Heart left ventricle (tissue), 16 donors: ENCODE measurements around the gene SRP68. TPM values are rescaled to one million over a fixed set of nuclear protein-coding genes. Genes with fewer than 3 reads are reported as not detected.

Experiments
- ATAC-seq, 4 donors: fragments of 200-7000 bp; cut with Tn5 transposase; one replicate each; pipeline ENCODE4 v1.9.1; 2020 to 2022; ENCODE audit warnings: moderate library complexity in 4 of 4, mild to moderate bottlenecking in 3 of 4, moderate number of reproducible peaks in 1 of 4
- DNase-seq, 5 donors: peaks; one replicate each; pipeline ENCODE4 v3.0.0-alpha.2; 2020
- H3K27ac ChIP-seq, 12 donors: fragments of 200-600 bp; sonication (generic) in 4 of 12; one replicate each; pipeline versions ENCODE4 v1.5.0 to v1.8.0; 2016 to 2022; ENCODE audit warnings: mild to moderate bottlenecking in 2 of 12
- H3K27me3 ChIP-seq, 9 donors: fragments of 200-600 bp; sonication (generic) in 2 of 9; one replicate each; pipeline versions ENCODE4 v1.5.1 to v1.8.0; 2016 to 2022; ENCODE audit warnings: mild to moderate bottlenecking in 3 of 9
- H3K36me3 ChIP-seq, 9 donors: fragments of 200-600 bp; sonication (generic) in 2 of 9; one replicate each; pipeline versions ENCODE4 v1.5.0 to v1.8.0; 2018 to 2022; ENCODE audit warnings: mild to moderate bottlenecking in 2 of 9
- H3K4me1 ChIP-seq, 12 donors: fragments of 200-600 bp; sonication (generic) in 4 of 12; one replicate each; pipeline versions ENCODE4 v1.5.0 to v1.8.0; 2016 to 2022; ENCODE audit warnings: mild to moderate bottlenecking in 3 of 12
- H3K4me3 ChIP-seq, 12 donors: fragments of 200-600 bp; sonication (generic) in 4 of 12; one replicate each; pipeline versions ENCODE4 v1.5.0 to v1.8.0; 2017 to 2022; ENCODE audit warnings: mild to moderate bottlenecking in 9 of 12, moderate library complexity in 4 of 12
- H3K9me3 ChIP-seq, 12 donors: fragments of 200-600 bp; sonication (generic) in 4 of 12; one replicate each; pipeline versions ENCODE4 v1.5.0 to v1.8.0; 2016 to 2022; ENCODE audit warnings: mild to moderate bottlenecking in 1 of 12
- POLR2A ChIP-seq, 2 donors: fragments of 450-650 bp; IDR thresholded peaks; one replicate each; pipeline ENCODE4 v1.6.1; 2017; ENCODE audit warnings: antibody characterized with exemption in 2 of 2, mild to moderate bottlenecking in 2 of 2, moderate library complexity in 2 of 2
- WGBS, 4 donors: extraction: QIAGEN DNeasy Blood & Tissue Kit in 2 of 4; methylation state at CpG; one replicate each; pipeline versions ENCODE4 v1.1.5 to v1.1.7; 2013 to 2018; 5-methylcytosine and 5-hydroxymethylcytosine counted together
- intact Hi-C, 10 donors: fragments of 100-400 bp; cut with DNase I; formaldehyde crosslinking; loops; one replicate each; pipeline versions ENCODE4 v1.11.1 to v1.14.2; 2022
- polyA plus RNA-seq, 2 donors: library from polyadenylated mRNA; stranded (reverse); fragments of 200-250 nt; gene quantifications; one replicate each; pipeline ENCODE4 v1.2.3, GENCODE V29; 2013
- total RNA-seq, 9 donors: library from RNA; depleted of rRNA in 2 of 9; stranded (reverse); fragments of >200 nt in 2 of 9; fragmentation: NEBNext Ultra II Directional in 3 of 9; extraction: Animal tissue kit (Norgen Biotek cat#: 25700) in 3 of 9; gene quantifications; one replicate each; pipeline versions ENCODE4 v1.1.0 to v1.2.4, GENCODE V29; 2016 to 2023
- TF ChIP-seq, protein P1 (sequence below), 12 donors: fragments of 200-600 bp; sonication (generic) in 4 of 12; IDR thresholded peaks; one replicate each; pipeline versions ENCODE4 v1.5.0 to v1.8.0; 2018 to 2022; ENCODE audit warnings: antibody characterized with exemption in 12 of 12, mild to moderate bottlenecking in 5 of 12
- donor health status: ischemic (EF 13 %, LVEDD 7.1; RV severe dilation, severe dysfunction).
- donor health status: healthy with polysubstance abuse.
- donor health status: DM: no; HTN: yes; CAD: no.
- donor health status: DM: no; HTN: no; CAD: no.
- donor health status: ischemic (EF 25% LVEDD 6.9; RV normal size, moderate dysfunction).
- donor health status: ischemic (EF 25% LVEDD 5.7; RV mildly dilated, moderate dysfunction).
- donor health status: healthy.
- donor health status: DM: yes; HTN: yes; CAD: no.
- donor health status: ischemic (EF 35%, LVEDD 5.7; RV mildly dilated, moderate dysfunction).
- donor health status: nonischemic (EF 11% LVEDD 7.7; RV severe dilation, severe dysfunction).
- donor health status: DM: yes; HTN: yes; CAD: no.
- donor health status: PGD.
- donor health status: ischemic (EF 29% LVEDD 5.4; RV normal size, mild dysfunction).
- donor health status: nonischemic (EF 23%, LVEDD 6.1; RV moderate dilation, normal function).

Gene SRP68
- total and polyA plus RNA-seq, 11 donors, result 26.8 to 80.0 (median 59.4) TPM

DNA sequence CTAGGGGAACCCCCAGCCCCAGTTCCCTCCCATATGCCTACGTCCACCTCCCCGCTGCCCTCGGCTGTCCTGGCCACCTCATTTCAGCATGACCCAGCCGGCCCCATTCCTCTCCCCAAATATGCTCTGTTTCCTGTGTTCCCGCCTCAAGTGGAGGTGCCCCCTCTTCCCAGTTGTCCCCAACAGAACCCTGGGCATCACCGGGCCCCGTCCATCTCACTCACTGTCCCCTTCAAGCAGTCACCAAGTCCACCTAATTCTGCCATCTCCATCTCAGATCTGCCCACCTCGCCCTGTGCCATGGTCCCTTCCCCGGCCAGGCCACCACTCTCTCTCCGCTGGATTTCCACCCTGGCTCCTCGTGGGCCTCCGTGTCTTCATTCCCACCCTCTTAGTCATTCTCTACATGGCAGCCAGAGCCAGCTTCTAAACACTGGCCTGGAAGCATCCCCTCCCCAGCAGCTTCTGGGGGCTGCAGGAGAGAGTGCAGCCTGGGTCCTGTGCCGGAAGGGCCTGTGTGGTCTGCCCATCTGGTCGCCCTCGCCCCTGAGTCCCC lies 58.9 kb downstream of the SRP68 start:
- DNase-seq, result no peak
- Histone ChIP-seq H3K27me3 (no peaks in the 10 kb centered on the region), H3K36me3 (no peaks in the 10 kb centered on the region), H3K4me1 (peaks cover 0 to 6% (median 1%) of the 10 kb centered on the region in 12 donors), H3K4me3 (no peak overlapping the region), H3K27ac (peak overlapping the region in 1 of 12 donors; percentile 6), H3K9me3 (no peaks in the 10 kb centered on the region)
- TF ChIP-seq, protein P1, sequence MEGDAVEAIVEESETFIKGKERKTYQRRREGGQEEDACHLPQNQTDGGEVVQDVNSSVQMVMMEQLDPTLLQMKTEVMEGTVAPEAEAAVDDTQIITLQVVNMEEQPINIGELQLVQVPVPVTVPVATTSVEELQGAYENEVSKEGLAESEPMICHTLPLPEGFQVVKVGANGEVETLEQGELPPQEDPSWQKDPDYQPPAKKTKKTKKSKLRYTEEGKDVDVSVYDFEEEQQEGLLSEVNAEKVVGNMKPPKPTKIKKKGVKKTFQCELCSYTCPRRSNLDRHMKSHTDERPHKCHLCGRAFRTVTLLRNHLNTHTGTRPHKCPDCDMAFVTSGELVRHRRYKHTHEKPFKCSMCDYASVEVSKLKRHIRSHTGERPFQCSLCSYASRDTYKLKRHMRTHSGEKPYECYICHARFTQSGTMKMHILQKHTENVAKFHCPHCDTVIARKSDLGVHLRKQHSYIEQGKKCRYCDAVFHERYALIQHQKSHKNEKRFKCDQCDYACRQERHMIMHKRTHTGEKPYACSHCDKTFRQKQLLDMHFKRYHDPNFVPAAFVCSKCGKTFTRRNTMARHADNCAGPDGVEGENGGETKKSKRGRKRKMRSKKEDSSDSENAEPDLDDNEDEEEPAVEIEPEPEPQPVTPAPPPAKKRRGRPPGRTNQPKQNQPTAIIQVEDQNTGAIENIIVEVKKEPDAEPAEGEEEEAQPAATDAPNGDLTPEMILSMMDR (IDR thresholded peaks at IDR 0.05), result no peak
- no peak for TF ChIP-seq POLR2A (IDR thresholded peaks at IDR 0.05)
- WGBS, 4 donors, result 77 to 82% (median 78%) methylated on average over 15 of the region's 15 CpGs
- no peak for ATAC-seq
- intact Hi-C loops, result loop anchor here in 8 of 10 donors (5.0 to 10.0 kb wide), 8 partner anchors 161 to 289 kb away; no protein-coding TSS in a partner anchor

DNA sequence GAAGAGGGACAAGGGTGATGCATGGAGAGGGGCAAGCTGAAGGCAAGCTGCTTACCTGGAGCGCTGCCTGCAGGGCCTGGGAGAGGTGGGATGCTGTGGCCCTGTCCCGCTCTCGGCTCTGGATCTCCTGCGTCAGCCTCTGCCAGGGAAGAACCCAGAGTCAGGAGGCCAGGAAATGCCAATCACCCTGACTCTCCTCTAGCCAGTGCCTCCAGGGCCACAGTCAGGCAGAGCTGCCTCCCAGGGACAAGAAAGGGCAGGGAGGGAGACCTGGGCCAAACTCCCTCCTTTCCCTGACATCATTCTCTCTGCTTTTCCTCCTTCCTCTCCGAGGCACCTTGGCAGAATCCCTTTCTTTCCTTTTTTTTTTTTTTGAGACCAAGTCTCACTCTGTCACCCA lies 60.4 kb downstream of the SRP68 start:
- Histone ChIP-seq H3K4me1 (peaks cover 0 to 6% (median 1%) of the 10 kb centered on the region in 12 donors), H3K27me3 (no peaks in the 10 kb centered on the region), H3K36me3 (no peaks in the 10 kb centered on the region), H3K27ac (no peak overlapping the region), H3K4me3 (no peak overlapping the region), H3K9me3 (no peaks in the 10 kb centered on the region)
- 80 to 88% (median 83%) methylated on average over 5 of the region's 5 CpGs for WGBS, 4 donors
- DNase-seq, result no peak
- TF ChIP-seq POLR2A (IDR thresholded peaks at IDR 0.05), result no peak
- TF ChIP-seq, protein P1 (IDR thresholded peaks at IDR 0.05), result no peak
- no peak for ATAC-seq
- intact Hi-C loops, result loop anchor here in 8 of 10 donors (5.0 to 10.0 kb wide), 8 partner anchors 163 to 290 kb away; no protein-coding TSS in a partner anchor

DNA sequence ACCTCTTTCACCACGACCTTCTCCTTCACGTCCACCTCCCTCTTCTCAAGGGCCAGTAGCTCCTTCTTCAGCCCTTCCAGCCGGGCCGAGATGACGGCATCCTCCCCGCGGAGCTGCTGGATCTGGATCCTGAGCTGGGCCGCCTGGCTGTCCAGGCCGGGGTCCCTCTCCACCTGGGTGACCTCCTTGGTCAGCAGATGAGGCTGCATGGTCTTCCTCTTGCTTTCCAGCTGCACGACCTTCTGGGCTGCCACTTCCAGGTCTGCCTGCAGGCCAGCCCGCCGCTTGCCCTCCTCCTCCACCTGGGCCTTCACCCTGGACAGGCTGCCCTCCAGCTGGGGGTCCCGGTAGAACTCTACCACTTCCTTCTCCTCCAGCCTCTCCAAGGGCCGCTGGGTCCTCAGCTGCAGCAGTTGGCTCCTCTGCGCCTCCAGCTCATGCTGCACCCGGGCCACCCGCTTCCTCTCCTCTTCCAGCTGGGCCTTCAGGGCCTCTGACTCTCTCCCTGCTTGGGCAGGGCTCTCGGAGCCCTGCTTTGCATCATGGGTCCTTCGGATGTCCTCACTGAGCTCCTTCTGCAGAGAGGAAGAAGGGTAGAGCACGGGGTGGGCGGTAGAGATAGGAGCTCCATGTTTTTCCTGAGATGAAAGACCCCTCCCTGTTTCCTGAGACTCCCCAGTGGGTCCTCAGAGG lies 62.2 kb downstream of the SRP68 start:
- ATAC-seq, result no peak
- no peaks in the 10 kb centered on the region for H3K9me3 ChIP-seq
- no peak overlapping the region for H3K27ac ChIP-seq
- intact Hi-C loops, result loop anchor here in 8 of 10 donors (5.0 to 10.0 kb wide), 8 partner anchors 165 to 292 kb away; no protein-coding TSS in a partner anchor
- no peak overlapping the region for H3K4me3 ChIP-seq
- H3K27me3 ChIP-seq, result no peaks in the 10 kb centered on the region
- WGBS, 4 donors, result 82 to 89% (median 86%) methylated on average over 21 of the region's 21 CpGs
- H3K36me3 ChIP-seq, result no peaks in the 10 kb centered on the region
- H3K4me1 ChIP-seq, result peaks cover 0 to 11% (median 5%) of the 10 kb centered on the region in 12 donors
- DNase-seq, result no peak
- TF ChIP-seq, protein P1 (IDR thresholded peaks at IDR 0.05), result no peak
- TF ChIP-seq POLR2A (IDR thresholded peaks at IDR 0.05), result no peak

DNA sequence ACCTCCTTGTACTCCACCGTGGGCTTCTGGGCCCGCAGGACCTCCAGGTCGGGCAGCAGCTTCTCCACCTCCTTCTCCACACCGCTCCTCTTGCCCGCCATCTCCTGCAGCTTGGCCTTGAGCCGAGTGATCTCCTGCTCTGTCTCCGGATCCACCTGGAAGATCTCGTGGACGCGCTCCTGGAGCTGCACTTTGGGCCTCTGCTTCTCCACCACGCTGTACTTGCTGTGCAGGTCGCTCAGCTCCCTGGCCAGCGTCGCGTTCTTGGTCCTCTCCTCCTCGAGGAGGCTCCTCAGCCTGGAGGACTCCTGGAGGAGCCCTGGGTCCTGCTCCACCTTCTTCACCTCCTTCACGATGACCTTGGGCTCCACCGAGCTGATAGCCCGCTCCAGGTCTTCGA lies 62.9 kb downstream of the SRP68 start:
- intact Hi-C loops, result no loop called here
- peak in 1 of 5 donors; percentile 43 for DNase-seq
- Histone ChIP-seq H3K27ac (no peak overlapping the region), H3K4me3 (no peak overlapping the region), H3K4me1 (peaks cover 0 to 10% (median 5%) of the 10 kb centered on the region in 12 donors), H3K36me3 (peaks cover 0 to 2% (median 0%) of the 10 kb centered on the region in 9 donors), H3K27me3 (no peaks in the 10 kb centered on the region), H3K9me3 (no peaks in the 10 kb centered on the region)
- WGBS, 4 donors, result 91 to 93% (median 92%) methylated on average over 20 of the region's 20 CpGs
- TF ChIP-seq, protein P1 (IDR thresholded peaks at IDR 0.05), result no peak
- no peak for TF ChIP-seq POLR2A (IDR thresholded peaks at IDR 0.05)
- no peak for ATAC-seq
